H54 (cell line): ENCODE measurements around the gene CABP1.
"Not testable (repeated sequence)": the region's sequence is repeated elsewhere in the genome, so short reads cannot be mapped to it uniquely, and the experiment has no call there.

ENCODE experiments used
- DNase-seq: peaks from one replicate; pipeline ENCODE4 v3.0.0; 2011; ENCODE audit warnings: low spot score, mixed read lengths; ENCODE audit not compliant: insufficient read length
- FAIRE-seq: peaks from 3 replicates; lab custom pipeline; 2011; peaks lifted over from hg19 to GRCh38; lab: Jason Lieb, UNC
- POLR2A ChIP-seq: IDR thresholded peaks from 2 replicates; pipeline ENCODE4 v1.6.1; 2011; ENCODE audit warnings: low read depth, mild to moderate bottlenecking, low read length

Gene CABP1

GRCh38 chr12:120668091-120668867 is 27.9 kb downstream of the CABP1 start:
- no peak for FAIRE-seq
- DNase-seq = no peak
- TF ChIP-seq POLR2A = no peak

- FAIRE-seq (no peak), DNase-seq (peak; percentile 53)
- TF ChIP-seq POLR2A = no peak
Measured at GRCh38 chr12:120668868-120669840, 28.7 kb downstream of the CABP1 start.

DNA sequence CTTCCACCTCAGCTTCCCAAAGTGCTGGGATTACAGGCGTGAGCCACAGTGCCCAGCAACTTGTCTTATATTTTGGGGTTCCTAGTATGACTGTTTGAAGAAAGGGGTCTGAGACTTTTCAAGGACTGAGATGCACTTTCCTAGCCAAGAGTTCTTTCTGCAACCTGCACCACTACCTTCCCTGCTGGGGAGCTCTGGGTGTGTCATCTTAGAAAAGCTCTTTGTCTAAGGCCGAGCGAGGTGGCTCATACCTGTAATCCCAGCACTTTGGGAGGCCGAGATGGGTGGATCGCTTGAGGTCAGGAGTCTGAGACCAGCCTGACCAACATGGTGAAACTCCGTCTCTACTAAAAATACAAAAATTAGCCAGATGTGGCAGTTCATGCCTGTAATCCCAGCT is 29.8 kb downstream of the CABP1 start:
- not testable (repeated sequence) for FAIRE-seq, DNase-seq

- DNase-seq (no peak), FAIRE-seq (no peak)
- no peak for TF ChIP-seq POLR2A
Measured at GRCh38 chr12:120670667-120671066, 30.2 kb downstream of the CABP1 start.

- DNase-seq (no peak), FAIRE-seq (no peak)
- TF ChIP-seq POLR2A = no peak
Measured at GRCh38 chr12:120674097-120674636, 33.7 kb downstream of the CABP1 start.

GRCh38 chr12:120677765-120678473 is 37.5 kb downstream of the CABP1 start:
- TF ChIP-seq POLR2A = no peak
- DNase-seq (peak; percentile 40), FAIRE-seq (peak; percentile 11)

DNA sequence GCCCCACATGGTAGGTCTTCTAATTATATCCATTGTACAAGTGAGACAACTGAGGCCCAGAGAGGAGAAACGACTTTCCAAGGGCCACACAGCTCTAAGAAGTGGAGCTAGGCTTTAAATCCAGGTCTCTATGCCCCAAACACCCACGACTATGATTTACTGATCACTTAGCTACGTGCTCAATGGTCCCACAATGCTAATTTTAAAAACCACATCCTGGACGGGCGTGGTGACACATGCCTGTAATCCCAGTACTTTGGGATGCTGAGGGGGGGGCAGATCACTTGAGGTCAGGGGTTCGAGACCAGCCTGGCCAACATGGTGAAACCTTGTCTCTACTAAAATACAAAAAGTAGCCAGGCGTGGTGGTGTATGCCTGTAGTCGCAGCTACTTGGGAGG is 38.1 kb downstream of the CABP1 start:
- TF ChIP-seq POLR2A = no peak
- DNase-seq (no peak), FAIRE-seq (no peak)

- FAIRE-seq = no peak
- TF ChIP-seq POLR2A = no peak
- DNase-seq = no peak
Measured at GRCh38 chr12:120680165-120680738, 39.8 kb downstream of the CABP1 start.

DNA sequence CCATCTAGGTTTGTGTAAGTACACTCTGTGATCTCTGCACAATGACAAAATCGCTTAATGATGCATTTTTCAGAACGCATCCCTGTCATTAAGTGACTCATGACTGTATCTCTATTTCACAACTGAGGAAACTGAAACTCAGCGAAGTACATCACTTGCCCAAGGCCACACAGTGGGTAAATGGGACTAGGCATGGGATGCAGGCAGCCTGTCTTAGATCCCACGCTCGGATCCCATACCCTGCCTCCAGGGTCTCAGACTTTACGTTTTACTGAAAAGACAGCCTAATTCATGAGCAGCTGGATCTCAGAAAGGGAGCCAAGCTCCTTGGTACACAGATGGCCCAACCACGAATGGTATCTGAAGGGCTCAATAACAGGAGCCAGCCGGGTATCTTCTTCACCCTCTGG is 44.1 kb downstream of the CABP1 start:
- no peak for FAIRE-seq
- DNase-seq = no peak
- TF ChIP-seq POLR2A = no peak

- FAIRE-seq (no peak), DNase-seq (no peak)
- no peak for TF ChIP-seq POLR2A
Measured at GRCh38 chr12:120685522-120685921, 45.1 kb downstream of the CABP1 start.

DNA sequence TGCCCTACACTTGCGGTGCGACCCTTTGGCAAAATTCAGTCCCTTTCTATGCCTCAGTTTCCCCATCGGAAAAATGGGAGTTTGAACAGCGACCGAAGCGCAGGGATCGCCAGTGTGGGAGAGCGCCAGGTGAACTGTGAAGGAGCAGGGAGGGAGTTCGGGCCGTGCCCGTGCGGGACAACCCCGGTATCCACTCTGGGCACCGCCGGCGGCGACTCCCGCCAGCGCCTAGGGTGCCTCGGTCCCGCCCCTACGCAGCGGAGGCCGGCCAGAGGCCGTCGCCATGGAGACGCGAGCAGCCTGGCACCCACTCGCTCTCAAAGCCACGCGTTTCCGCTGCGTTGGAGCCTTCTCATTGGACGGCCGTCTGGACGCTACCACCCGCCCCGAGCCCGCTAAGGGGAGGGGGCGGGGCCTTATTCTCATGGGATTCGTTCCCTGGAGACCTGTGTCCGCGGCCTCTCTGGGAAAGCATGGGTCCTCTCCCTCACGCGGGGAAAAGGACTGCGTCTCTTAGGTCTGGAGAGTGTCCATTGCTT is 45.8 kb downstream of the CABP1 start:
- DNase-seq (peak; percentile 93), FAIRE-seq (peak; percentile 75)
- peak; percentile 94 for TF ChIP-seq POLR2A

GRCh38 chr12:120686690-120687577 is 46.5 kb downstream of the CABP1 start, which contains the start of gene MLEC:
MLEC (plus strand) TSS chr12:120687149; CDS start chr12:120687297, 148 bp downstream.
- DNase-seq (peak; percentile 95), FAIRE-seq (no peak)
- TF ChIP-seq POLR2A = peak; percentile 88
